B cell (primary cell): ENCODE data around the gene NOTCH3. TPM values are rescaled to one million over a fixed set of nuclear protein-coding genes. Genes with fewer than 3 reads are reported as not detected.

Experiments used
- ATAC-seq: fragments of 200-7000 bp; cut with Tn5 transposase; one replicate; pipeline ENCODE4 v1.10.0; 2021; ENCODE audit warnings: low read depth, mild to moderate bottlenecking, moderate number of reproducible peaks, moderate library complexity
- CTCF ChIA-PET: fragments of 350-600 bp; sonication (Branson Sonifier 250); formaldehyde crosslinking; loops from one replicate; lab custom pipeline; 2021; ENCODE audit warnings: antibody characterized with exemption, inconsistent platforms; lab: Charles Lee
- POLR2A ChIA-PET: fragments of 350-600 bp; sonication (Branson Sonifier 250); formaldehyde crosslinking; loops from one replicate; lab custom pipeline; 2021; ENCODE audit warnings: antibody characterized with exemption; lab: Charles Lee
- DNase-seq: peaks from one replicate; pipeline ENCODE4 v3.0.0; 2013
- H2AFZ ChIP-seq: 2 replicates; pipeline ENCODE4 v1.6.1; 2012; ENCODE audit warnings: mild to moderate bottlenecking, low read depth, low read length; ENCODE audit not compliant: insufficient read depth, poor library complexity, severe bottlenecking
- H3K27ac ChIP-seq, 2 donors: 1 replicate in 1 of 2; 2 replicates in 1 of 2; pipeline ENCODE4 v1.5.1; 2012 to 2013; ENCODE audit warnings: low read length in 2 of 2, mild to moderate bottlenecking in 2 of 2, moderate library complexity in 1 of 2
- H3K27me3 ChIP-seq, 4 experiments: fragments of 200-600 bp in 1 of 4; sonication (generic) in 1 of 4; replicated peaks in 1 of 4; 1 replicate in 2 of 4; 2 replicates in 2 of 4; pipeline versions ENCODE4 v1.6.1 to v1.7.0; 2013 to 2016; ENCODE audit warnings: low read length in 3 of 4, mild to moderate bottlenecking in 2 of 4, mixed read lengths in 1 of 4, moderate library complexity in 1 of 4; ENCODE audit not compliant: insufficient read depth in 4 of 4, control insufficient read depth in 3 of 4; ENCODE audit errors: control extremely low read depth in 1 of 4
- H3K36me3 ChIP-seq, 2 experiments: replicated peaks in 1 of 2; 1 replicate in 1 of 2; 2 replicates in 1 of 2; pipeline versions ENCODE4 v1.6.1 to v1.7.1; 2013; ENCODE audit warnings: low read length in 1 of 2; ENCODE audit not compliant: insufficient read depth in 2 of 2, control insufficient read depth in 1 of 2; ENCODE audit errors: control extremely low read depth in 1 of 2, extremely low read depth in 1 of 2
- H3K4me1 ChIP-seq, 2 donors: fragments of 200-600 bp in 1 of 2; sonication (generic) in 1 of 2; 1 replicate in 1 of 2; 2 replicates in 1 of 2; pipeline versions ENCODE4 v1.5.1 to v1.6.1; 2013 to 2017; ENCODE audit warnings: low read length in 2 of 2; ENCODE audit not compliant: control insufficient read depth in 2 of 2, insufficient read depth in 2 of 2
- H3K4me2 ChIP-seq: replicated peaks from 2 replicates; pipeline ENCODE3; 2012; ENCODE audit warnings: mild to moderate bottlenecking, low read depth, low read length; ENCODE audit not compliant: poor library complexity, severe bottlenecking
- H3K4me3 ChIP-seq, 5 experiments: fragments of 200-600 bp in 1 of 5; sonication (generic) in 1 of 5; 1 replicate in 3 of 5; 2 replicates in 2 of 5; pipeline versions ENCODE4 v1.5.1 to v1.7.0; 2011 to 2016; ENCODE audit warnings: low read length in 4 of 5, mild to moderate bottlenecking in 4 of 5, low read depth in 2 of 5, control low read depth in 1 of 5, moderate library complexity in 1 of 5; ENCODE audit not compliant: insufficient read depth in 1 of 5; ENCODE audit errors: control extremely low read depth in 1 of 5, extremely low read depth in 1 of 5
- H3K79me2 ChIP-seq: fragments of 200-600 bp; sonication (generic); one replicate; pipeline ENCODE4 v1.6.0; 2016; ENCODE audit warnings: low read length; ENCODE audit not compliant: control insufficient read depth, insufficient read depth
- H3K9ac ChIP-seq: fragments of 200-600 bp; sonication (generic); 2 replicates; pipeline ENCODE4 v1.6.1; 2017; ENCODE audit warnings: mild to moderate bottlenecking, low read length, moderate library complexity
- H3K9me3 ChIP-seq, 3 donors: one replicate each; pipeline versions ENCODE4 v1.6.1 to v1.7.1; 2013; ENCODE audit warnings: low read length in 2 of 3; ENCODE audit not compliant: control insufficient read depth in 2 of 3, insufficient read depth in 1 of 3; ENCODE audit errors: control extremely low read depth in 1 of 3
- H4K20me1 ChIP-seq: 2 replicates; pipeline ENCODE4 v1.6.0; 2012; ENCODE audit warnings: mild to moderate bottlenecking, low read length; ENCODE audit not compliant: insufficient read depth, control insufficient read depth, poor library complexity, severe bottlenecking
- H3K27ac Mint-ChIP-seq: one replicate; pipeline ENCODE4 v1.8.0; 2021; ENCODE audit warnings: mixed read lengths
- H3K27me3 Mint-ChIP-seq: one replicate; pipeline ENCODE4 v1.8.0; 2021; ENCODE audit warnings: mixed read lengths
- H3K4me1 Mint-ChIP-seq: one replicate; pipeline ENCODE4 v1.8.0; 2021; ENCODE audit warnings: mixed read lengths
- H3K4me3 Mint-ChIP-seq: one replicate; pipeline ENCODE4 v1.8.0; 2021; ENCODE audit warnings: mixed read lengths
- H3K9me3 Mint-ChIP-seq: one replicate; pipeline ENCODE4 v1.8.0; 2022; ENCODE audit warnings: mixed read lengths; ENCODE audit not compliant: insufficient read depth
- EZH2 ChIP-seq: IDR thresholded peaks from 2 replicates; pipeline ENCODE4 v1.6.1; 2012; ENCODE audit warnings: borderline replicate concordance, low read depth, mild to moderate bottlenecking, moderate library complexity, low read length; ENCODE audit not compliant: insufficient read depth, poor library complexity, severe bottlenecking
- WGBS: methylation state at CpG from one replicate; pipeline ENCODE4 v1.1.5; 2013; ENCODE audit warnings: missing lambda C conversion rate; ENCODE audit not compliant: insufficient coverage; 5-methylcytosine and 5-hydroxymethylcytosine counted together
- intact Hi-C: fragments of 100-400 bp; cut with micrococcal nuclease; formaldehyde crosslinking; loops from one replicate; pipeline ENCODE4 v1.10.0; 2022
- polyA plus RNA-seq: library from polyadenylated mRNA; depleted of rRNA; stranded (reverse); fragments of >200 nt; gene quantifications from 2 replicates; pipeline ENCODE4 v1.2.3, GENCODE V29; 2012
- total RNA-seq, 2 donors: library from RNA; stranded (reverse); fragments of 120-200 nt in 1 of 2; gene quantifications; 1 replicate in 1 of 2; 2 replicates in 1 of 2; pipeline versions ENCODE4 v1.2.3 to v1.2.4, GENCODE V29; 2013 to 2022
- TF ChIP-seq, protein P1 (sequence below): fragments of 200-600 bp; IDR thresholded peaks from one replicate; pipeline ENCODE4 v1.8.0; 2022; ENCODE audit warnings: antibody characterized with exemption, mild to moderate bottlenecking

Gene NOTCH3
- total and polyA plus RNA-seq, 2 donors (not counting 1 experiment from before 2014, with no cell fraction given), result 0.01 to 0.05 TPM

- H2AFZ ChIP-seq, result no peak overlapping the region
- H3K79me2 ChIP-seq, result no peaks in the 10 kb centered on the region
- no peaks in the 10 kb centered on the region for H3K27me3 ChIP-seq
- ATAC-seq (no peak), DNase-seq (no peak)
- Mint-ChIP-seq H3K4me1 (no peaks in the 10 kb centered on the region), H3K4me3 (no peak overlapping the region), H3K27ac (no peak overlapping the region), H3K9me3 (no peaks in the 10 kb centered on the region), H3K27me3 (no peaks in the 10 kb centered on the region)
- no peak overlapping the region for H3K4me3 ChIP-seq
- ChIA-PET POLR2A (no interaction called here), CTCF (no interaction called here)
- peaks cover 0 to 7% (median 0%) of the 10 kb centered on the region in 3 donors for H3K9me3 ChIP-seq
- WGBS, result 98% methylated on average over 13 of the region's 13 CpGs
- H3K36me3 ChIP-seq, result peaks cover 0 to 34% of the 10 kb centered on the region in 2 experiments
- TF ChIP-seq EZH2, result no peak
- TF ChIP-seq, protein P1, sequence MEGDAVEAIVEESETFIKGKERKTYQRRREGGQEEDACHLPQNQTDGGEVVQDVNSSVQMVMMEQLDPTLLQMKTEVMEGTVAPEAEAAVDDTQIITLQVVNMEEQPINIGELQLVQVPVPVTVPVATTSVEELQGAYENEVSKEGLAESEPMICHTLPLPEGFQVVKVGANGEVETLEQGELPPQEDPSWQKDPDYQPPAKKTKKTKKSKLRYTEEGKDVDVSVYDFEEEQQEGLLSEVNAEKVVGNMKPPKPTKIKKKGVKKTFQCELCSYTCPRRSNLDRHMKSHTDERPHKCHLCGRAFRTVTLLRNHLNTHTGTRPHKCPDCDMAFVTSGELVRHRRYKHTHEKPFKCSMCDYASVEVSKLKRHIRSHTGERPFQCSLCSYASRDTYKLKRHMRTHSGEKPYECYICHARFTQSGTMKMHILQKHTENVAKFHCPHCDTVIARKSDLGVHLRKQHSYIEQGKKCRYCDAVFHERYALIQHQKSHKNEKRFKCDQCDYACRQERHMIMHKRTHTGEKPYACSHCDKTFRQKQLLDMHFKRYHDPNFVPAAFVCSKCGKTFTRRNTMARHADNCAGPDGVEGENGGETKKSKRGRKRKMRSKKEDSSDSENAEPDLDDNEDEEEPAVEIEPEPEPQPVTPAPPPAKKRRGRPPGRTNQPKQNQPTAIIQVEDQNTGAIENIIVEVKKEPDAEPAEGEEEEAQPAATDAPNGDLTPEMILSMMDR, result no peak
- intact Hi-C loops, result no loop called here
- H3K9ac ChIP-seq, result no peak overlapping the region
- no peaks in the 10 kb centered on the region for H3K4me1 ChIP-seq
- no peak overlapping the region for H3K27ac ChIP-seq
- no peak overlapping the region for H3K4me2 ChIP-seq
- H4K20me1 ChIP-seq, result no peaks in the 10 kb centered on the region
Measured at GRCh38 chr19:15115080-15115479, 85.7 kb downstream of the NOTCH3 start.

DNA sequence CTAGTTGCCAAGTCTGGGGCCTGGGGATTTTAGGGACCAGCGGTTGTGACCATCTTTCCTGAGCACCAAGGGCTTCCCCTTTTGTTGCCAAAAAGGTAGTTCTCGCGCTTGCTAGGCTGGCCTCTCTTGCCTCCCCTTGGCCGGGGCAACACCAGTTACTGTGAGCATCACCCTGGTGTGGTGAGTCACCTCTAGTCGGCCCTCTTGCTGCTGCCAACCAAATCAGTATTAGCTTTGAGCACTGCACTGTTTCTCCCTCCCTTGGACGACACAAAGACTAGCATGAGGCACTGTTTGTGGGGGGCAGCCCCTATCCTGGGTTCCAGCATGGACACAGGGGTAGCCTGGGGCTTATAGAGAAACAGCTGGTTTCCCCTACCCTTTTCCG lies 86.6 kb downstream of the NOTCH3 start:
- WGBS, result 93% methylated on average over 6 of the region's 7 CpGs
- ATAC-seq, result no peak
- no peaks in the 10 kb centered on the region for H3K4me1 Mint-ChIP-seq
- no peak overlapping the region for H3K27ac Mint-ChIP-seq
- H3K9me3 Mint-ChIP-seq, result no peaks in the 10 kb centered on the region
- intact Hi-C loops, result no loop called here
- H3K9me3 ChIP-seq, result peaks cover 0 to 7% (median 0%) of the 10 kb centered on the region in 3 donors
- no peak overlapping the region for H3K27ac ChIP-seq
- no peak for TF ChIP-seq EZH2
- TF ChIP-seq, protein P1, result no peak
- H3K4me3 Mint-ChIP-seq, result no peak overlapping the region
- POLR2A ChIA-PET, result no interaction called here
- no peaks in the 10 kb centered on the region for H3K79me2 ChIP-seq
- H3K27me3 ChIP-seq, result no peaks in the 10 kb centered on the region
- H2AFZ ChIP-seq, result no peak overlapping the region
- H4K20me1 ChIP-seq, result no peaks in the 10 kb centered on the region
- peaks cover 0 to 31% of the 10 kb centered on the region in 2 experiments for H3K36me3 ChIP-seq
- H3K4me3 ChIP-seq, result no peak overlapping the region
- H3K9ac ChIP-seq, result no peak overlapping the region
- no peak for DNase-seq
- no peak overlapping the region for H3K4me2 ChIP-seq
- no peaks in the 10 kb centered on the region for H3K27me3 Mint-ChIP-seq
- CTCF ChIA-PET, result interaction anchor here (0.7 kb wide), 1 partner anchor 8 kb away, joined by 3 read pairs; no protein-coding TSS in a partner anchor
- no peaks in the 10 kb centered on the region for H3K4me1 ChIP-seq
